Gastroesophageal sphincter (tissue), 3 donors: ENCODE results near the gene NXF2B.
"Not testable (repeated sequence)": the region's sequence is repeated elsewhere in the genome, so short reads cannot be mapped to it uniquely, and the experiment has no call there.

Experiments
- POLR2A ChIP-seq, 2 donors: fragments of 450-650 bp; IDR thresholded peaks; one replicate each; pipeline ENCODE4 v1.6.1; 2017; ENCODE audit warnings: antibody characterized with exemption in 2 of 2, mild to moderate bottlenecking in 2 of 2, moderate library complexity in 1 of 2
- TF ChIP-seq, protein P1 (sequence below), 4 experiments: fragments of 200-600 bp in 2 of 4; fragments of 450-650 bp in 2 of 4; sonication (generic) in 1 of 4; IDR thresholded peaks; one replicate each; pipeline ENCODE4 v1.5.1; 2017 to 2019; ENCODE audit warnings: antibody characterized with exemption in 4 of 4, mild to moderate bottlenecking in 2 of 4, moderate library complexity in 2 of 4

DNA sequence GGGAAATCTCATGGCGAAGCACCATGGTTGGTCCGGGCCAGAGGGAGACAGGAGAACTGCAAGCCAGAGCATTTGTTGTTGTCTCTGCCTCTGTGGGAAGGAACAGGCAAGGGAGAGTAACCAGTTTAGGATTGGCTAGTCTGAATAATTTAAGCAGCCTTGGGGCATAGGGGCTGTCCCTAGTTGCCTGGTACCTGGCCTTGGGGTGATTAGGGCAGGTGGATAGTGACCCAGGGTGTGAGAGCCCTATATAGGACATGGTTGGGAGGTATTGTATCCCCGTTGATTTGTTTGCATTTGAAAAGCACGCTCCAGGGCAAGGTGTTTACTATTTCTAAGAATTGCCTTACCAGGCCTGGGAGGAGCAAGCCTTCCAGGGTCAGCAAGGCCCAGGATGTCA lies 25.3 kb downstream of the NXF2B start:
- TF ChIP-seq POLR2A (IDR thresholded peaks at IDR 0.05) = not testable (repeated sequence)
- TF ChIP-seq, protein P1, sequence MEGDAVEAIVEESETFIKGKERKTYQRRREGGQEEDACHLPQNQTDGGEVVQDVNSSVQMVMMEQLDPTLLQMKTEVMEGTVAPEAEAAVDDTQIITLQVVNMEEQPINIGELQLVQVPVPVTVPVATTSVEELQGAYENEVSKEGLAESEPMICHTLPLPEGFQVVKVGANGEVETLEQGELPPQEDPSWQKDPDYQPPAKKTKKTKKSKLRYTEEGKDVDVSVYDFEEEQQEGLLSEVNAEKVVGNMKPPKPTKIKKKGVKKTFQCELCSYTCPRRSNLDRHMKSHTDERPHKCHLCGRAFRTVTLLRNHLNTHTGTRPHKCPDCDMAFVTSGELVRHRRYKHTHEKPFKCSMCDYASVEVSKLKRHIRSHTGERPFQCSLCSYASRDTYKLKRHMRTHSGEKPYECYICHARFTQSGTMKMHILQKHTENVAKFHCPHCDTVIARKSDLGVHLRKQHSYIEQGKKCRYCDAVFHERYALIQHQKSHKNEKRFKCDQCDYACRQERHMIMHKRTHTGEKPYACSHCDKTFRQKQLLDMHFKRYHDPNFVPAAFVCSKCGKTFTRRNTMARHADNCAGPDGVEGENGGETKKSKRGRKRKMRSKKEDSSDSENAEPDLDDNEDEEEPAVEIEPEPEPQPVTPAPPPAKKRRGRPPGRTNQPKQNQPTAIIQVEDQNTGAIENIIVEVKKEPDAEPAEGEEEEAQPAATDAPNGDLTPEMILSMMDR (IDR thresholded peaks at IDR 0.05) = not testable (repeated sequence)
